PC-9 (cell line): Measurements from ENCODE around the gene ZFP91.

Experiments
- EZH2 ChIP-seq: fragments of 200-600 bp; sonication (generic); IDR thresholded peaks from 2 replicates; pipeline ENCODE4 v1.8.0; 2017; ENCODE audit warnings: antibody characterized with exemption, low read depth
- TF ChIP-seq, protein P1 (sequence below): fragments of 200-600 bp; sonication (generic); conservative IDR thresholded peaks from 2 replicates; pipeline ENCODE4 v1.6.1; 2017; ENCODE audit warnings: mixed run types, antibody characterized with exemption, mild to moderate bottlenecking, moderate library complexity

DNA sequence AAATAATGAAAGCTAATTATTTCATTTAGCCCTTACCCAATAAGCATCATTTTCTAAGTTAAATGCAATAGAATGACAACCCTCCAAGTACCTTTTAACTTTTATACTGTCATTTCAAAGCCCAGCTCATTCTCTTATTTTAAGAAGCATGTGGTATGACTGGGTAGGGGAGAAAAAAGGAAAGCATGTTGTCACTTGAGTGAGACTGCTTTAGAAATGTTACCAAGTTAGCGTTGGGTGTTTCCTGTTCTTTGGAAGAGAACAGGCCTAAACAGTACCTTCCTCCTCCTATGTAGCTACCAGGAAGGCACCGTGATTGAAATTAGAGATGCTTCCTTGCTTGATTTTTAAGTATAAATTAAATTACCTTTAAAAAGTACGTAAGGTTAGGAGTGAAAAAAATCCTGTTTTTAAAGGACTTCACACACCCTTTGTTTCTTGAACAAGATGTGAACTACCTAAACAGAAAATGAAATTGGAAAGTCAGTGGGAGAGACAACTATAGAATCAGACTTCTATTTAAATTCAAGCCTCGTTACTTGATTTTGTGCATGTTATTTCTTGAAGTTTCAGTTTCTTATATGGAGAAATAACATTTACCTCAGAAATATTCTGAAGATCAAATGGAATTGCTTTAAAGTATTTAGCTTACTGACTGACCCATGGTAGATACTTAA, 42.9 kb downstream of the ZFP91 start:
- TF ChIP-seq, protein P1, sequence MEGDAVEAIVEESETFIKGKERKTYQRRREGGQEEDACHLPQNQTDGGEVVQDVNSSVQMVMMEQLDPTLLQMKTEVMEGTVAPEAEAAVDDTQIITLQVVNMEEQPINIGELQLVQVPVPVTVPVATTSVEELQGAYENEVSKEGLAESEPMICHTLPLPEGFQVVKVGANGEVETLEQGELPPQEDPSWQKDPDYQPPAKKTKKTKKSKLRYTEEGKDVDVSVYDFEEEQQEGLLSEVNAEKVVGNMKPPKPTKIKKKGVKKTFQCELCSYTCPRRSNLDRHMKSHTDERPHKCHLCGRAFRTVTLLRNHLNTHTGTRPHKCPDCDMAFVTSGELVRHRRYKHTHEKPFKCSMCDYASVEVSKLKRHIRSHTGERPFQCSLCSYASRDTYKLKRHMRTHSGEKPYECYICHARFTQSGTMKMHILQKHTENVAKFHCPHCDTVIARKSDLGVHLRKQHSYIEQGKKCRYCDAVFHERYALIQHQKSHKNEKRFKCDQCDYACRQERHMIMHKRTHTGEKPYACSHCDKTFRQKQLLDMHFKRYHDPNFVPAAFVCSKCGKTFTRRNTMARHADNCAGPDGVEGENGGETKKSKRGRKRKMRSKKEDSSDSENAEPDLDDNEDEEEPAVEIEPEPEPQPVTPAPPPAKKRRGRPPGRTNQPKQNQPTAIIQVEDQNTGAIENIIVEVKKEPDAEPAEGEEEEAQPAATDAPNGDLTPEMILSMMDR: no peak
- no peak for TF ChIP-seq EZH2
